GM12801 (cell line): ENCODE measurements around the gene SMARCA1.

Source experiments
- CTCF ChIP-seq: IDR thresholded peaks from one replicate; pipeline ENCODE4 v1.5.1; 2011; ENCODE audit warnings: control low read depth; ENCODE audit not compliant: insufficient read length; ENCODE audit errors: extremely low read depth

SMARCA1 gene

GRCh38 chrX:129510331-129510730 lies 13.0 kb downstream of the SMARCA1 start:
- no peak for TF ChIP-seq CTCF

GRCh38 chrX:129497146-129497843 lies 26.0 kb downstream of the SMARCA1 start:
- no peak for TF ChIP-seq CTCF

- TF ChIP-seq CTCF = no peak
Measured at GRCh38 chrX:129496625-129497024, 26.7 kb downstream of the SMARCA1 start.

- no peak for TF ChIP-seq CTCF
Measured at GRCh38 chrX:129495900-129496299, 27.4 kb downstream of the SMARCA1 start.

- TF ChIP-seq CTCF = no peak
Measured at GRCh38 chrX:129494887-129495286, 28.4 kb downstream of the SMARCA1 start.

- TF ChIP-seq CTCF = no peak
Measured at GRCh38 chrX:129493643-129494042, 29.6 kb downstream of the SMARCA1 start.

- no peak for TF ChIP-seq CTCF
Measured at GRCh38 chrX:129490330-129490729, 33.0 kb downstream of the SMARCA1 start.

- no peak for TF ChIP-seq CTCF
Measured at GRCh38 chrX:129488359-129488758, 34.9 kb downstream of the SMARCA1 start.
